Measurements from ENCODE around the gene B4GALT6.

B4GALT6 gene

DNA sequence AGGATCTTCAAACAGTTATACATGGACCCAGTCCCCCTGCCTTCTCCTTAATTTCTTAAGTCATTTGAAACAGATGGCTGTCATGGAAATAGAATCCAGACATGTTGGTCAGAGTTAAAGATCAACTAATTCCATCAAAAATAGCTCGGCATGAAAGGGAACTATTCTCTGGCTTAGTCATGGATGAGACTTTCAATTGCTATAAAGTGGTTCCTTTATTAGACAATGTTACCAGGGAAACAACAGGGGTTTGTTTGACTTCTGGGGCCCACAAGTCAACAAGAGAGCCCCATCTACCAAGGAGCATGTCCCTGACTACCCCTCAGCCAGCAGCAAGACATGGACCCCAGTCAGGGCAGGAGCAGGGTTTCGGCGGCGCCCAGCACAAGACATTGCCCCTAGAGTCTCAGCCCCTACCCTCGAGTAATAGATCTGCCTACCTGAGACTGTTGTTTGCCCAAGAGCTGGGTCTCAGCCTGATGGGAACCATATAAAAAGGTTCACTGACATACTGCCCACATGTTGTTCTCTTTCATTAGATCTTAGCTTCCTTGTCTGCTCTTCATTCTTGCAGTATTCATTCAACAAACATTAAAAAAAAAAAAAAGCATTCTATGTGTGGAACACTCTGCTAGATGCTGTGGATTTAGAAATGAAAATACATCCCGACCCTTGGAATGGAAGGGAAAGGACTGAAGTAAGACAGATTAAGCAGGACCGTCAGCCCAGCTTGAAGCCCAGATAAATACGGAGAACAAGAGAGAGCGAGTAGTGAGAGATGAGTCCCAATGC lies 88.1 kb downstream of the B4GALT6 start:
- DNase-seq (ENCODE audit: low read depth in 3 of 3, low spot score in 1 of 3), result no peak

DNA sequence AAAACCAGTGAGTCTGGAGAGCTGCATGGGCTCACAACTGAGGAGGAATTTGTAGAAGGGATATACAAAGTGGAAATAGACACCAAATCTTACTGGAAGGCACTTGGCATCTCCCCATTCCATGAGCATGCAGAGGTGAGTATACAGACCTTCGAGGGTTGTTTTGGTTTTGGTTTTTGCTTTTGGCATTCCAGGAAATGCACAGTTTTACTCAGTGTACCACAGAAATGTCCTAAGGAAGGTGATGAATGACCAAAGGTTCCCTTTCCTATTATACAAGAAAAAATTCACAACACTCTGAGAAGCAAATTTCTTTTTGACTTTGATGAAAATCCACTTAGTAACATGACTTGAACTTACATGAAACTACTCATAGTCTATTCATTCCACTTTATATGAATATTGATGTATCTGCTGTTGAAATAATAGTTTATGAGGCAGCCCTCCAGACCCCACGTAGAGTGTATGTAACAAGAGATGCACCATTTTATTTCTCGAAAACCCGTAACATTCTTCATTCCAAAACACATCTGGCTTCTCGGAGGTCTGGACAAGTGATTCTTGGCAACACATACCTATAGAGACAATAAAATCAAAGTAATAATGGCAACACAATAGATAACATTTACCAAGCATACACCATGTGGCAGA lies 89.1 kb downstream of the B4GALT6 start:
- DNase-seq (ENCODE audit: low read depth in 3 of 3, low spot score in 1 of 3), result no peak

DNA sequence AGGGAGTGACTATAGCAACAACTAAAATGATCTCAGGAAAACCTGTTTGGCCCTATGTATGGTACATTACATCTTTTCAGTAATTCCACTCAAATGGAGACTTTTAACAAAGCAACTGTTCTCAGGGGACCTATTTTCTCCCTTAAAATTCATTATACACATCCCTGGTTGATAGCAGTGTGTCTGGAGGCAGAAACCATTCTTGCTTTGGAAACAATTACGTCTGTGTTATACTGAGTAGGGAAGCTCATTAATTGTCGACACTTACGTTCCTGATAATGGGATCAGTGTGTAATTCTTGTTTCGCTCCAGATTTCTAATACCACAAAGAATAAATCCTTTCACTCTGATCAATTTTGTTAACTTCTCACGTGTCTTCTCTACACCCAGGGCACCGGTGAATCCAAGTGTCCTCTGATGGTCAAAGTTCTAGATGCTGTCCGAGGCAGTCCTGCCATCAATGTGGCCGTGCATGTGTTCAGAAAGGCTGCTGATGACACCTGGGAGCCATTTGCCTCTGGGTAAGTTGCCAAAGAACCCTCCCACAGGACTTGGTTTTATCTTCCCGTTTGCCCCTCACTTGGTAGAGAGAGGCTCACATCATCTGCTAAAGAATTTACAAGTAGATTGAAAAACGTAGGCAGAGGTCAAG lies 91.7 kb downstream of the B4GALT6 start:
- no peak for DNase-seq (ENCODE audit: low read depth in 3 of 3, low spot score in 1 of 3)

DNA sequence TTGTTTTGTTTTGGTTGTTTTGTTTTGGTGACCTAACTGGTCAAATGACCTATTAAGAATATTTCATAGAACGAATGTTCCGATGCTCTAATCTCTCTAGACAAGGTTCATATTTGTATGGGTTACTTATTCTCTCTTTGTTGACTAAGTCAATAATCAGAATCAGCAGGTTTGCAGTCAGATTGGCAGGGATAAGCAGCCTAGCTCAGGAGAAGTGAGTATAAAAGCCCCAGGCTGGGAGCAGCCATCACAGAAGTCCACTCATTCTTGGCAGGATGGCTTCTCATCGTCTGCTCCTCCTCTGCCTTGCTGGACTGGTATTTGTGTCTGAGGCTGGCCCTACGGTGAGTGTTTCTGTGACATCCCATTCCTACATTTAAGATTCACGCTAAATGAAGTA lies 92.8 kb downstream of the B4GALT6 start, which contains the start of gene TTR:
TSS of gene TTR (plus strand) at position 250 of the 400 bp plus-strand sequence. CDS start at position 276, 26 bp downstream.
- DNase-seq (ENCODE audit: low read depth in 3 of 3, low spot score in 1 of 3), result no peak

DNA sequence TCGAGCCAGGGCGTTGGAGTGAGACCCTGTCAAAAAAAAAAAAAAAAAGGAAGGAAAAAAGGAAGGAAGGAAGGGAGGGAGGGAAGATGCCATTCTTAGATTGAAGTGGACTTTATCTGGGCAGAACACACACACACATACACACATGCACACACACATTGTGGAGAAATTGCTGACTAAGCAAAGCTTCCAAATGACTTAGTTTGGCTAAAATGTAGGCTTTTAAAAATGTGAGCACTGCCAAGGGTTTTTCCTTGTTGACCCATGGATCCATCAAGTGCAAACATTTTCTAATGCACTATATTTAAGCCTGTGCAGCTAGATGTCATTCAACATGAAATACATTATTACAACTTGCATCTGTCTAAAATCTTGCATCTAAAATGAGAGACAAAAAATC lies 93.3 kb downstream of the B4GALT6 start:
- DNase-seq (ENCODE audit: low read depth in 3 of 3, low spot score in 1 of 3), result no peak

DNA sequence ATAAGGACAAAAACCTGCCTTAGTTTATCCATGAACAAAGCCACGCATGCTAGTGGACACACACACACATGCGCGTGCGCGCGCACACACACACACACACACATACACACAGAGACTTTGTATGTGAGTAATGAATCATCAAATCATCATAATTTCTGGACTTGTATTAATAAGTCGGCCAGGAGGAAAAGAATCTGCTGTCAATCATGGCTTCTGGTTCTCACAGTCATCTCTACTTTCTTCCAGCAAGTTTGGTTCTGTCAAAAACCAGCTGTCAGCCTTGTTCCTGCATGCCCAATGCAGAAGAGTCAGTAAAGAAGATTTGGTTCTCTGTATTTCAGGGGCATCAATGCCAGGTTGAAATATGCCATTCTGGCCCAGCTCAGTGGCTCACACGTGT lies 93.8 kb downstream of the B4GALT6 start:
- no peak for DNase-seq (ENCODE audit: low read depth in 3 of 3, low spot score in 1 of 3)

DNA sequence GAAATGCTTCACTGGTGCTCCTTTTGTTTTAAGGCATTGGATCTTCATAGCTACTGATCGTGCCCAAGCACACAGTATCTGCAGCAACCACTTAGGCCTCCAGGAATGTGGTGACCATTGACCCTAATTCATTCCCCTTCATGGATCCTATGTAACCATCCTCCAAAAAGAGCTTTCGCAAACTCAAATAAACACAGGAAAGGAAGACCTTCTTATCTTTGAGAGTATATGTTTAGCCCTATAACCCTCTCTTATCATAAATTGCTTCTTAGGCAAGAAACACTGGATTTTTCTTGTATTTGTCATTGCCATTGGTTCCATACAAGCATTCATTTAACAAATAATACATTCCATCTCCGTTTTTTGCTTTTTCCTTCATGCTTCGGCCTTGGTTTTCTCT lies 96.9 kb downstream of the B4GALT6 start:
- DNase-seq (ENCODE audit: low read depth in 3 of 3, low spot score in 1 of 3), result no peak

DNA sequence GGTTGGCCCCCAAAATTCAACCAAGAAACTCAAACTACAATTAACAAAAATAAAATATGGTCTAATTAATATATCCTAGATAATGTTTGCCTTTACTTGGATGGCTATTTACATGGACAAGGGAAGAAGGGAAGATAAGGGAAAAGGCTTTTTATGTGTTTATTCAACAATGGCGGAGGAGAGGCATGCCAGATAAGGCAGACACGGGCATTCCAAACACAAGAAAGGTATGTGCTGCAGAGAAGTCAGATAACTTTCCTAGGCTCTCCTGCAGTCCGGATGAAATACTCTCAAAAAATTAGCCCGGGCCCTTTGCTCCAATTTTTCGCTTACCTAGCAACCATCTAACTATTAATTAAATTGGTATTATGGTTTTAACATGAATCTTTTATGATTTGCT lies 97.8 kb downstream of the B4GALT6 start:
- no peak for DNase-seq (ENCODE audit: low read depth in 3 of 3, low spot score in 1 of 3)

DNA sequence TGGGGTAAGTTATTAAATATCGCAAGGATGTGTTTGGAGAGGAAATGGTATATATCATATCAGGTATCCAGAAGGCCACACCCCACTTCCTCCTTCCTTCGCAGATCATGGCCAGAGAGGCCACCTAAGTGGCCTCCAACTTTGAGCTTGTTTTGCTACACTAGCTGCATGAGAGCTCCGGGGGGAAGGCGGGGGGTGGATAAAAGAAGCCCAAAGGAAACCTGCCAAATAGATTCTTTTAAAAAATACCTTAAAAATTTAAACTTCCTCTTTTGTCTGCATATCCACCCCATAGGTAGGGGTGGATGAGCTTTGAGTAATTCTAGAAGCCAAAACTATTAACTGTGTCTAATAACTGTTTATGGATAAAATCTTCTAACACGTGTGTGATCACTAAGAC lies 98.4 kb downstream of the B4GALT6 start:
- no peak for DNase-seq (ENCODE audit: low read depth in 3 of 3, low spot score in 1 of 3)

DNA sequence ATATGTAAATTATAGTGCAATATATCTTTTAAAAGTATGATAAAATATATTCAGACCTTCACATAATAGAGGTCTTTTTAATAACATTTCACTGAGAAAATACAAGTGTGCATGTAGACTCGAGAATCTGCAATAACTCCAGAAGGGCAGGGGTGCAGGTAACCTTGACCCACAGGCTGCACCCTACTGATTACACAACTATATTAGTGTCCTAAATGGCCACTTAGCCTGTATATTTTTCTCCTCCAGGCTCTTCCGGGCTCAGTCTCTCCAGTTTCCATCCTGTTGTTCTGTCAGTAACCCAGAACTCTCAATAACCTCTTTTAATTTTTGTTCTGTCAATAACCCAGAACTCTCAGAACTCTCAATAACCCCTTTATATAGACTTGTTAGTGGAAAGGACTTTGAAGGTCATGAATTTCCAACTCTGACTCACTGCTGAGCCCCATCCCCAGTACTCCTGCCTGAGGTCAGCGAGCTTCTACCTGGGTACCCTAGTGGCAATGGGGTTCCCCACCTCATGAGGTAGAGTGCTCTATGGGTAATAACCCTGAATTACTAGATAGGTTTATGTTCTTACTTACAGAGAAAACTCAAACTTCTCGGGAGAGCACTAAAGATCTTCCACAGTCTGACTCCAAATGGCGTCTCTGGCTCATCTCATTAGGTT lies 101.1 kb downstream of the B4GALT6 start:
- DNase-seq (ENCODE audit: low read depth in 3 of 3, low spot score in 1 of 3), result no peak

DNA sequence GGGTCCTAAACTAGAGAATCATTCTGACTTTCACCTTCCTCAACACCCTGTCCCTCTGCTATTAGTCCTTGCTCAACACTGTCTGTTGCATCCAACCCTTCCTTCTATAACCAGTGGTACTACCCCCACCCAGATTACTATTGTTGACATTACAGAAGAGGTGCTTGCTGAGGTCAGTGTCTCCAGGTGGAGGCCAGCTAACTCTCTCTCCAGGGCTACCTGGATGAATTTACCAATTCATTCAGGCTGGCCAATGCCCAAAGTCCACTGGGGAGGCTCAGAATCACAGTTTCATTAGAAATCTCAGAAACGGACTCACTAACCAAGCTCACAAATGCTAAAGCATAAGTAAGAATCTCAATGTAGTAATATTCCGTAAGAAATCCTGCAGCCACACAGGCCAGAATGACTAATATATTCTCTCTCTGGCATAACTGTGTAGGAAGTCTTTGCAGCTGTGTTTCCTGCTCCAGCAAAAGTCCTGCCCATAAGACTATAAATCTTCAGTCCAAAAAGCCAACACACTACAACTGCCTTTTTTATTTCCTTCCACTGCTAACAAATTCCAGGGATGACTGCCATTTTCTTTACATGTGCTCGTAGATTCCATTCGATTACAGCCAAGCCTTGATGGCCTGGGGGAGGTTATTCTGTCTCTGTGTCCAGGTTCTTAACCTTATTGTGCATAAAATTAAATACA lies 102.7 kb downstream of the B4GALT6 start:
- no peak for DNase-seq (ENCODE audit: low read depth in 3 of 3, low spot score in 1 of 3)

DNA sequence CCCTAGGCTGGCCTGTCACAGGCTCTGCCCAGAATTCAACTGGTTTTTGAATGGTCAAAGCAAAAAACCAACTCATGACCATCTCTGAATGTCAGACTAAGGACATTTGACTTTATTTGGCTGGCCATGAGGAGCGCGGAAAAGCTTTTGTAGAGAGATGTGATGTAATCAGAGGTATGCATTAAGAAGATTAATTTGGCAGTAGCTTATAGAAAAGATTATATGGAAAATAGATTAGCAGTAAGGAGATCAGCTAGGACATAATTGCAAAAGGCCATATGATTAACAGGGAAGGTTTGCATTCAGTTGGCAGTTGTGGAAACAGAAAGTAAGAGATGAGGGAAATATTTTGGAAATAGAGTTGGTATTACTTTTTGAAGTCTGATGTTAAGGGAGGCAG lies 105.0 kb downstream of the B4GALT6 start:
- no peak for DNase-seq (ENCODE audit: low read depth in 3 of 3, low spot score in 1 of 3)

DNA sequence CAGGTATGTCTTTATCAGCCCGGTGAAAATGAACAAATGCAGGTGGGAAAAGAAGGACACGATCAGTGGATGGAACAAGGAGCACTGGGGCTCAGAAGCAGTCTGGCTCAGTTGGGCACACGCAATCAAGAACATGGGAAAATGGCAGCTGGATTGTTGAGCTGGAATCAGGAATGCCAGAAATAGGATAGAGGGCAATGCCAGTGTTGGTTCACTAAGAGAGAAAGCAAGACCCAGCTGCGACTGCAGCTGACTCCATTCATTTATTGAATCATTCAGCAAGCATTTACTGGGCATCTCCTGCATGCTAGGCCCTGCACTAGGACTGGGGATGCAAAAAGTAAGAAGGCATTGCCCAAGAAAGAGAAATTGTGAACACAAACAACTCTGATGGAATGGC lies 106.3 kb downstream of the B4GALT6 start:
- no peak for DNase-seq (ENCODE audit: low read depth in 3 of 3, low spot score in 1 of 3)

DNA sequence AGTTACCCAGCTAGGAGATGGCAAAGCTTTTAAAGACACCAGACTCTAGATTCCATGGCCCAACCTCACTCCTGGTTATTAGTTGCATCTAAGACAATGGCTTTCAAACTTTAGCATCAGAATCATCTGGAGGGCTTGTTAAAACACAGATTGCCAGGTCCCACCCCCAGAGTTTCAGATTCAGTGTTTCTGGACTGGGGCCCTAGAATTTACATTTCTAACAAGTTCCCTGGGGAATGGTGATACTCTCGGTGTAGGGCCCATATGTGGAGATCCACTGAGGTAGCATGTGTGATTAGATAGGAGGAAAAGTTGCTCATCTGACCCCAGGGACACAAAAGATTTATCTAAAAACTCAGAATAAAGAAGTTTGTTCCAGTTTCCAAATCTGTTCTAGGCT lies 107.2 kb downstream of the B4GALT6 start:
- DNase-seq (ENCODE audit: low read depth in 3 of 3, low spot score in 1 of 3), result no peak

DNA sequence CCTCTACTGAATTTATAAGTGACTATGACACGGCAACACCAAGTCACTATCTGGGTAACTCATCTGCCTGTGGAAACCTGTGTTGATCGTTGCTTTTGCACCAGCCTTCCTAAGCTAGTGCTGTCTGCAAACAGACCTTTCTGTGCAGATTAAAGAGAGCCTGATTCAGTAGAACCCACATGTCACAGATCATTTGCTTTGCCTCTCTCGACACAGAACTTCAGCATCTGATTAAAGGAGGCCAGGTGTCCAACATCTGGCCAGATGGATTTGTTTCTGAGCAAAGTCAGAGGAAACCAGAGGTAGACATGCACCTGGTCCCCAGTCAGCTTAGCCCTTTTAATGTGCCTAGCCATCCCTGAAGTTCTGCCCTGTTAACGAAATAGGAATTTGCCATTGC lies 107.7 kb downstream of the B4GALT6 start:
- DNase-seq (ENCODE audit: low read depth in 3 of 3, low spot score in 1 of 3), result no peak

DNA sequence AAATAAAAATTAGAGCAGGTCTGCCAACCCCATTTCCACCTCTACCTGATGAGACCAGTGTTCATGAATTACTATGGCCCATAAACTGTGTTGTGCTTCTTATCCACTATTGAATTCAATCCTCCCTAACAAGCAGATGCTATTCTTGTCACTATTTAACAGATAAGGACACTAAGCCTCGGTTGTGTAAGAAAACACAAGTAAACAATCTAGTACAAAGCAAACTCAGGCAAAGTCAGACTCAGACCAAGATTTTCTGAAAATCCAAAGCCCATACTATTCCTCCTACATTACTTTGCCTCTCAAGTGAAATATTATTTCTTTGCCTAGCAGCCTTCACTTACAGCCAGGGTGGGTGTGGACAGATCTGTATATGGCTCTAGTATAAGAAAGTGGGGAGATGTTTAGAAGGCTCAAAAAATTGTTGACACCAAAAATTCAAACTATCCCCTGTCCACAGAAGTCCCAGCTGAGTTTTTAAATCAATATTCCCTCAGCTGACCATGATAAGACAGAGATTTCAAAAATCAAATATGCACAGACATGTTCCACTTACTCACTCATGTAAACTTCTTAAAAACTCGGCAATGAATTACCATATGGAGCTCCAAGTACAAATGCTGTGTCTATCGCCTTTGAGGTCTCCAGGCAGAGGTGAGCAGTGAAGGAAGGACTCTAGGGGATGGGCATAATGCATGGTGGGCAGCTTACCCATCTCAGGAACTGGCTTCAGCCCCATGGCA lies 108.7 kb downstream of the B4GALT6 start:
- no peak for DNase-seq (ENCODE audit: low read depth in 3 of 3, low spot score in 1 of 3)

DNA sequence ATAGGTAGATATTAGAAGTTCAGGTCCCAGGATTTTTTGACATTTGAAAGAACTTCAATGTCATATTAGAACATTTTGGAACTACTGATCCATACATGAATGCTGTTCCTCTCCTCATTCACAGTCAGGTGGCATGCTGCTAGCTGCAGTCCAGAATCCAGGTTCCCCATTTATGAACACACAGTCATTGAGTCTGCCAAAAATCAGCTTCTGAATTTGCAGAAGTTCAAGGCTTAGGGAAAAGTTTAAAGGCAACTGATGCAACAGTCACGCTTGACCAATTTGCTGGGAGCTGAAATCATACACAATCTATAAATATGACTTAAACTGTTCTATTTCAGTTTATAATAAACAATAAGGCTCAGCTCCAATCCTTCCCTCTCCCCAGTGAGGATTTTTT lies 110.0 kb downstream of the B4GALT6 start:
- no peak for DNase-seq (ENCODE audit: low read depth in 3 of 3, low spot score in 1 of 3)
